K562 (cell line): Measurements from ENCODE around the gene SPHK2. TPM values are rescaled to one million over a fixed set of nuclear protein-coding genes. Genes with fewer than 3 reads are reported as not detected.
A peak's percentile ranks its signal among the peaks of the same experiment; 100 is the strongest.

ENCODE experiments used
- CREB1 ChIP-seq, 2 experiments: sonication (generic) in 1 of 2; formaldehyde crosslinking in 1 of 2; IDR thresholded peaks; 2 replicates each; pipeline versions ENCODE4 v1.6.1 to v1.8.0; 2012 to 2022; ENCODE audit warnings: inconsistent platforms in 1 of 2, mild to moderate bottlenecking in 1 of 2, missing genetic modification reagents in 1 of 2, moderate library complexity in 1 of 2
- EZH2 ChIP-seq: IDR thresholded peaks from 2 replicates; pipeline ENCODE4 v1.6.1; 2012; ENCODE audit warnings: low read depth, mild to moderate bottlenecking, inconsistent platforms, low read length, borderline replicate concordance
- FOXJ3 ChIP-seq: sonication (generic); formaldehyde crosslinking; IDR thresholded peaks from 2 replicates; pipeline ENCODE4 v1.4.0; 2020; ENCODE audit warnings: mild to moderate bottlenecking, missing genetic modification reagents
- HIVEP1 ChIP-seq: fragments of 250-450 bp; sonication (Bioruptor Pico); IDR thresholded peaks from 2 replicates; pipeline ENCODE4 v1.4.0; 2020; ENCODE audit warnings: mild to moderate bottlenecking
- JUNB ChIP-seq: fragments of 450-650 bp; formaldehyde crosslinking; conservative IDR thresholded peaks from 2 replicates; pipeline ENCODE4 v1.4.0; 2020; ENCODE audit warnings: mild to moderate bottlenecking
- KLF13 ChIP-seq: fragments of 450-650 bp; IDR thresholded peaks from 2 replicates; pipeline ENCODE4 v1.6.1; 2016; ENCODE audit warnings: missing genetic modification characterization, low read depth, mild to moderate bottlenecking, missing compliant biosample characterization, moderate library complexity, borderline replicate concordance
- MCM2 ChIP-seq: fragments of 450-650 bp; IDR thresholded peaks from 2 replicates; pipeline ENCODE4 v1.6.1; 2017; ENCODE audit warnings: low read depth, mild to moderate bottlenecking
- MEF2D ChIP-seq: conservative IDR thresholded peaks from 2 replicates; pipeline ENCODE4 v1.6.1; 2016; ENCODE audit warnings: low read depth, missing genetic modification characterization, missing compliant biosample characterization
- MTF1 ChIP-seq: fragments of 250-450 bp; sonication (Bioruptor Pico); IDR thresholded peaks from 2 replicates; pipeline ENCODE4 v1.9.0; 2021; ENCODE audit warnings: moderate library complexity, mild to moderate bottlenecking, inconsistent platforms, borderline replicate concordance
- PHF8 ChIP-seq: fragments of 200-600 bp; sonication (generic); IDR thresholded peaks from 2 replicates; pipeline ENCODE4 v1.6.1; 2012; ENCODE audit warnings: mixed run types, mild to moderate bottlenecking, inconsistent platforms, low read length, moderate library complexity, borderline replicate concordance
- PHTF2 ChIP-seq: fragments of 250-450 bp; sonication (Bioruptor Pico); IDR thresholded peaks from 2 replicates; pipeline ENCODE4 v1.5.0; 2021; ENCODE audit warnings: mild to moderate bottlenecking
- RBFOX2 ChIP-seq: fragments of 200-400 bp; formaldehyde crosslinking; IDR thresholded peaks from 2 replicates; pipeline ENCODE4 v1.6.1; 2017; ENCODE audit warnings: low read depth, mild to moderate bottlenecking, low read length, moderate library complexity
- SETDB1 ChIP-seq: IDR thresholded peaks from one replicate; pipeline ENCODE4 v1.6.1; 2012; ENCODE audit warnings: low read length, control low read depth, inconsistent platforms
- SMARCC2 ChIP-seq: fragments of 450-650 bp; IDR thresholded peaks from 2 replicates; pipeline ENCODE4 v1.6.1; 2017; ENCODE audit warnings: antibody characterized with exemption, moderate library complexity, mild to moderate bottlenecking, low read depth
- TBP ChIP-seq: optimal IDR thresholded peaks from 2 replicates; pipeline ENCODE3; 2011; ENCODE audit warnings: low read depth, low read length, improper control_type of control experiment
- ZBTB17 ChIP-seq: fragments of 450-650 bp; formaldehyde crosslinking; IDR thresholded peaks from 2 replicates; pipeline ENCODE4 v1.4.0; 2020; ENCODE audit warnings: mild to moderate bottlenecking
- ZBTB33 ChIP-seq: sonication (generic); formaldehyde crosslinking; IDR thresholded peaks from 2 replicates; pipeline ENCODE4 v1.8.1; 2023; ENCODE audit warnings: mild to moderate bottlenecking, missing genetic modification reagents
- ZFX ChIP-seq: sonication (generic); formaldehyde crosslinking; IDR thresholded peaks from 2 replicates; pipeline ENCODE4 v1.8.0; 2022; ENCODE audit warnings: mild to moderate bottlenecking, missing genetic modification reagents, moderate library complexity
- ZNF347 ChIP-seq: fragments of 450-650 bp; formaldehyde crosslinking; IDR thresholded peaks from 2 replicates; pipeline ENCODE4 v1.4.0; 2020; ENCODE audit warnings: low read depth, mild to moderate bottlenecking, moderate library complexity
- ZNF395 ChIP-seq: fragments of 200-800 bp; sonication (Bioruptor generic); IDR thresholded peaks from 2 replicates; pipeline ENCODE4 v1.6.1; 2017; ENCODE audit warnings: missing genetic modification characterization, missing compliant biosample characterization
- ZNF518B ChIP-seq: fragments of 250-450 bp; sonication (Bioruptor Pico); IDR thresholded peaks from 2 replicates; pipeline ENCODE4 v1.5.0; 2021; ENCODE audit warnings: mild to moderate bottlenecking, moderate library complexity
- ZNF699 ChIP-seq: fragments of 250-450 bp; sonication (Bioruptor Pico); IDR thresholded peaks from 2 replicates; pipeline ENCODE4 v1.8.0; 2021; ENCODE audit warnings: mild to moderate bottlenecking, moderate library complexity; ENCODE audit not compliant: insufficient replicate concordance
- polyA plus RNA-seq, 8 experiments: library from polyadenylated mRNA; depleted of rRNA in 4 of 8; stranded (reverse) in 5 of 8; unstranded in 3 of 8; fragments of >200 nt; fragmentation: Nextera tagmentation in 2 of 8; fragmentation: Illumina TruSeq in 1 of 8; extraction: Ambion mirVana in 2 of 8; extraction: Trizol in 1 of 8; gene quantifications; 2 replicates each; pipeline versions ENCODE4 v1.2.1 to v1.2.3, GENCODE V29; 2011 to 2014; ENCODE audit warnings: inconsistent platforms in 1 of 8, missing spikeins in 1 of 8
- total RNA-seq, 7 experiments: library from RNA; depleted of rRNA in 6 of 7; stranded (reverse); fragments of >200 nt in 6 of 7; fragmentation: Illumina TruSeq in 2 of 7; extraction: Trizol in 2 of 7; gene quantifications; 2 replicates each; pipeline versions ENCODE4 v1.2.1 to v1.2.3, GENCODE V29; 2011 to 2021; ENCODE audit warnings: low replicate concordance in 1 of 7

SPHK2 gene
- total and polyA plus RNA-seq, 9 of the 15 experiments (the other 6 are each of a cell fraction or from before 2014, with no cell fraction given) = 0.10 to 15.2 (median 2.9) TPM

- TF ChIP-seq CREB1 (IDR thresholded peaks at IDR 0.05) = 0 out of 2 replicates have a peak, but pooled peaks have one; percentile 15
- no peak for TF ChIP-seq CREB1 (CRISPR knock-in tag; IDR thresholded peaks at IDR 0.05)
- no peak for TF ChIP-seq ZNF347
- no peak for TF ChIP-seq ZBTB17 (CRISPR knock-in tag)
- TF ChIP-seq SMARCC2 = no peak
- TF ChIP-seq TBP = peak; percentile 28
- no peak for TF ChIP-seq ZNF699 (CRISPR knock-in tag)
- TF ChIP-seq JUNB (CRISPR knock-in tag) = no peak
- no peak for TF ChIP-seq SETDB1
- no peak for TF ChIP-seq MCM2
- TF ChIP-seq PHTF2 (CRISPR knock-in tag) = no peak
- TF ChIP-seq MEF2D (tag) = no peak
- no peak for TF ChIP-seq ZFX (CRISPR knock-in tag)
- TF ChIP-seq EZH2 = no peak
- TF ChIP-seq MTF1 (CRISPR knock-in tag) = no peak
- no peak; the same call in 1 of the 2 replicates for TF ChIP-seq PHF8
- no peak for TF ChIP-seq KLF13 (tag)
- TF ChIP-seq HIVEP1 (CRISPR knock-in tag) = no peak
- TF ChIP-seq ZNF518B (CRISPR knock-in tag) = no peak
- peak; percentile 89 for TF ChIP-seq ZNF395 (CRISPR knock-in tag)
- no peak for TF ChIP-seq FOXJ3 (CRISPR knock-in tag)
- no peak for TF ChIP-seq RBFOX2
- no peak for TF ChIP-seq ZBTB33 (CRISPR knock-in tag)
Measured at GRCh38 chr19:48644839-48645619, 25.7 kb downstream of the SPHK2 start (continued).
